ENCODE data around the gene CTBP2.

The CTBP2 gene

GRCh38 chr10:124949543-124949942, 210.8 kb downstream of the CTBP2 start:
- H3K4me3 ChIP-seq (ENCODE audit: low read length) = no peak overlapping the region
- DNase-seq (ENCODE audit: low read depth, low spot score) = no peak

GRCh38 chr10:124946945-124947344, 213.4 kb downstream of the CTBP2 start:
- DNase-seq (ENCODE audit: low read depth, low spot score) = peak; percentile 37
- no peak overlapping the region for H3K4me3 ChIP-seq (ENCODE audit: low read length)

- H3K4me3 ChIP-seq (ENCODE audit: low read length) = no peak overlapping the region
- no peak for DNase-seq (ENCODE audit: low read depth, low spot score)
Observed at GRCh38 chr10:124944982-124945381, 215.4 kb downstream of the CTBP2 start.

- no peak for DNase-seq (ENCODE audit: low read depth, low spot score)
- H3K4me3 ChIP-seq (ENCODE audit: low read length) = no peak overlapping the region
Observed at GRCh38 chr10:124943301-124944092, 216.9 kb downstream of the CTBP2 start.

GRCh38 chr10:124942317-124943169, 217.8 kb downstream of the CTBP2 start:
- no peak for DNase-seq (ENCODE audit: low read depth, low spot score)

GRCh38 chr10:124941823-124942222, 218.5 kb downstream of the CTBP2 start, which contains the start of gene ZRANB1:
ZRANB1 (plus strand) TSS chr10:124942123; CDS start chr10:124942494, 371 bp downstream.
- H3K4me3 ChIP-seq (ENCODE audit: low read length) = no peak within 1 kb of the TSS
- no peak for DNase-seq (ENCODE audit: low read depth, low spot score)

More at GRCh38 chr10:124942317-124943169, 217.8 kb downstream of the CTBP2 start:
- no peak overlapping the region for H3K4me3 ChIP-seq (ENCODE audit: low read length)

GRCh38 chr10:124939290-124939689, 221.1 kb downstream of the CTBP2 start:
- H3K4me3 ChIP-seq (ENCODE audit: low read length) = no peak overlapping the region
- DNase-seq (ENCODE audit: low read depth, low spot score) = no peak

GRCh38 chr10:124936813-124937212, 223.6 kb downstream of the CTBP2 start:
- DNase-seq (ENCODE audit: low read depth, low spot score) = no peak
- no peak overlapping the region for H3K4me3 ChIP-seq (ENCODE audit: low read length)

- no peak overlapping the region for H3K4me3 ChIP-seq (ENCODE audit: low read length)
- no peak for DNase-seq (ENCODE audit: low read depth, low spot score)
Observed at GRCh38 chr10:124935946-124936345, 224.4 kb downstream of the CTBP2 start.
